Measurements from ENCODE around the gene NEIL3. TPM values are rescaled to one million over a fixed set of nuclear protein-coding genes. Genes with fewer than 3 reads are reported as not detected.

NEIL3 gene
- total RNA-seq (2021; ENCODE audit: unreplicated experiment) (18.1 TPM), Bru-seq, nascent RNA (percentile 84 among the genes with signal in this experiment), BruChase-seq, experiment 1, labeled RNA remaining after a 6-hour chase (percentile 53 among the genes with signal in this experiment), BruChase-seq, experiment 2, labeled RNA remaining after a 2-hour chase (percentile 68 among the genes with signal in this experiment)
- polyA plus RNA-seq (2012): 6.4 and 9.8 TPM in 2 replicates
- long read RNA-seq, transcript NEIL3-201 (10 exons, 2,408 nt): major isoform, 9 of 20 reads
- long read RNA-seq, partial matches to known transcripts: 5 of 20 reads
- long read RNA-seq, other reads (novel, unspliced or antisense): 6 of 20 reads

- H3K9ac ChIP-seq (ENCODE audit: low read length): peak within 1 kb of the TSS; percentile 88
- H3K9me2 ChIP-seq (ENCODE audit: insufficient read depth): no peaks in the 10 kb centered on the region
- H3K4me2 ChIP-seq (ENCODE audit: low read length): peak within 1 kb of the TSS; percentile 80
- TSS peak; percentile 71 for BruUV-seq (replicated peaks)
- no peaks in the 10 kb centered on the region for H3K9me3 ChIP-seq (ENCODE audit: control insufficient read depth in 1 of 2, insufficient read depth in 1 of 2, low read depth in 1 of 2, low read length in 2 of 2)
- ChIA-PET CTCF (interaction anchor here (1.1 kb wide), 1 partner anchor 28 kb away, joined by 3 read pairs; no protein-coding TSS in a partner anchor), POLR2A (interaction anchor here (0.6 to 1.2 kb wide), 3 partner anchors 12 to 103 kb away, joined by 3 to 4 read pairs (median 3); no protein-coding TSS in a partner anchor), RAD21 (ENCODE audit: low non-redundant PET in 1 of 2, low total read pairs in 2 of 2, uncharacterized antibody in 2 of 2, unreplicated experiment in 2 of 2) (no interaction called here)
- peak; percentile 73 for DNase-seq (ENCODE audit: low read depth, low spot score)
- H3K36me3 ChIP-seq (ENCODE audit: control insufficient read depth in 1 of 2, insufficient read depth in 2 of 2, low read length in 2 of 2): no peaks in the 10 kb centered on the region
- intact Hi-C loops (cut with micrococcal nuclease): no loop called here
- H3K27ac ChIP-seq (ENCODE audit: low read depth, low read length): peak within 1 kb of the TSS; percentile 64
- peak within 1 kb of the TSS; percentile 92 for H2AFZ ChIP-seq (ENCODE audit: low read depth, low read length, poor library complexity, severe bottlenecking)
- H4K20me1 ChIP-seq (ENCODE audit: insufficient read depth): peaks cover 5% of the 10 kb centered on the region; the same call in 1 of the 2 replicates
- ATAC-seq: peak; percentile 92
- peak within 1 kb of the TSS; percentile 83 to 84 for H3K4me3 ChIP-seq (replicated peaks in 1 of 2; ENCODE audit: low read depth in 1 of 2, low read length in 2 of 2)
- no peaks in the 10 kb centered on the region for H3K27me3 ChIP-seq (ENCODE audit: insufficient read depth, low read length)
- H3K79me2 ChIP-seq (ENCODE audit: insufficient read depth, low read length): peaks cover 48% of the 10 kb centered on the region
- H3K4me1 ChIP-seq (ENCODE audit: control insufficient read depth in 1 of 2, insufficient read depth in 2 of 2, low read length in 2 of 2): peaks cover 3 to 10% of the 10 kb centered on the region in 2 experiments; a peak in 3 of 4 replicates
- TF ChIP-seq ZFX (IDR thresholded peaks at IDR 0.05) (peak; percentile 91), CBX3 (IDR thresholded peaks at IDR 0.05; ENCODE audit: low read depth) (no peak), EZH2phosphoT487 (IDR thresholded peaks at IDR 0.05; ENCODE audit: borderline replicate concordance) (no peak), MAX (IDR thresholded peaks at IDR 0.05) (peak; percentile 74), ZBTB33 (IDR thresholded peaks at IDR 0.05; ENCODE audit: extremely low read depth, insufficient replicate concordance, low read length) (no peak), SIN3A (IDR thresholded peaks at IDR 0.05; ENCODE audit: low read depth) (peak; percentile 90), EGR1 (IDR thresholded peaks at IDR 0.05; ENCODE audit: low read depth) (peak; percentile 22; the same call in 1 of the 2 replicates), SP1 (IDR thresholded peaks at IDR 0.05; ENCODE audit: low read depth) (peak; percentile 55), FOSL1 (IDR thresholded peaks at IDR 0.05; ENCODE audit: low read depth) (no peak), POLR2A (IDR thresholded peaks at IDR 0.05; ENCODE audit: borderline replicate concordance, extremely low read depth, insufficient read depth, insufficient read length) (peak; percentile 42), ZNF274 (IDR thresholded peaks at IDR 0.05; ENCODE audit: low read depth, low read length) (no peak), REST (IDR thresholded peaks at IDR 0.05; ENCODE audit: low read depth) (no peak), CEBPB (IDR thresholded peaks at IDR 0.05; ENCODE audit: low read depth) (no peak), POLR2AphosphoS5 (IDR thresholded peaks at IDR 0.05; ENCODE audit: low read depth, low read length) (peak; percentile 82), EZH2 (IDR thresholded peaks at IDR 0.05) (no peak), RAD21 (IDR thresholded peaks at IDR 0.05; ENCODE audit: low read depth) (no peak), SRF (IDR thresholded peaks at IDR 0.05; ENCODE audit: low read depth) (no peak), ELF1 (IDR thresholded peaks at IDR 0.05; ENCODE audit: borderline replicate concordance, low read depth) (no peak)
Observed at GRCh38 chr4:177309522-177310371, at the start of gene NEIL3. TSS of gene NEIL3 (plus strand) at chr4:177309874. CDS start at chr4:177309954, 80 bp downstream.

All from HCT116 (cell line).